Measurements from ENCODE around the gene ELOVL5. TPM values are rescaled to one million over a fixed set of nuclear protein-coding genes. Genes with fewer than 3 reads are reported as not detected.

ELOVL5 gene
- total and polyA plus RNA-seq, 12 donors: 31.4 to 1,320 (median 161) TPM

DNA sequence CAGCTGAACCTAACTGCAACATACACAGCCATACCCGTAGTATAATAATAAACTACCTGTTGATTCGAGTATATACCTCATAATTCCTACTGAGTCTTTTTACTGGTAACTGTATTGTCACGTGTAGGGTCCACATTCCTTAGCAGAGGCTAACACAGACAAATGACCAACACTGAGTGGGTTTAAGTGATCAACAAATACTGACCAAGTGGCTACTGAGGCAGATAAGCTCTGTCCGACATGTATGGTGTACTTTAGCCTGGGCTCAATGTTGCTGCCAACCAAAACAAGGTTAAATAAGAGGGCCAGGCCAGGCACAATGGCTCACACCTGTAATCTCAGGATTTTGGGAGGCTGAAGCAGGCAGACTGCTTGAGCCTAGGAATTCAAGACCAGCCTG, 12.7 kb downstream of the ELOVL5 start:
- H3K4me1 ChIP-seq (replicated peaks in 1 of 2): peaks cover 0 to 67% of the 10 kb centered on the region in 2 donors
- H3K4me3 ChIP-seq: no peak overlapping the region
- no peaks in the 10 kb centered on the region for H3K27me3 ChIP-seq
- 78 to 88% (median 86%) methylated on average over 4 of the region's 4 CpGs for WGBS, 4 donors
- peak overlapping the region in 2 of 5 donors; percentile 30 to 70 for H3K27ac ChIP-seq
- intact Hi-C loops (cut with DNase I): loop anchor here in 1 of 2 donors (10.0 kb wide), 1 partner anchor 151 kb away; no protein-coding TSS in a partner anchor
- DNase-seq: no peak
- no peak for TF ChIP-seq POLR2A (IDR thresholded peaks at IDR 0.05)
- TF ChIP-seq CTCF (IDR thresholded peaks at IDR 0.05): no peak
- H3K36me3 ChIP-seq (replicated peaks in 1 of 2): no peaks in the 10 kb centered on the region
- H3K9me3 ChIP-seq (replicated peaks in 1 of 3): no peaks in the 10 kb centered on the region

GRCh38 chr6:53335224-53335994, 13.3 kb downstream of the ELOVL5 start:
- Histone ChIP-seq H3K4me1 (replicated peaks in 1 of 2) (peaks cover 0 to 60% of the 10 kb centered on the region in 2 donors), H3K27ac (peak overlapping the region in 2 of 5 donors; percentile 48 to 70)

GRCh38 chr6:53333439-53334408, 15.0 kb downstream of the ELOVL5 start:
- Histone ChIP-seq H3K27me3 (no peaks in the 10 kb centered on the region), H3K27ac (peak overlapping the region in 3 of 5 donors; percentile 17 to 33 (median 32)), H3K9me3 (replicated peaks in 1 of 3) (no peaks in the 10 kb centered on the region), H3K4me3 (no peak overlapping the region), H3K36me3 (replicated peaks in 1 of 2) (no peaks in the 10 kb centered on the region), H3K4me1 (replicated peaks in 1 of 2) (peaks cover 4 to 53% of the 10 kb centered on the region in 2 donors)
- TF ChIP-seq POLR2A (IDR thresholded peaks at IDR 0.05) (no peak), CTCF (IDR thresholded peaks at IDR 0.05) (no peak)
- DNase-seq: no peak
- 57 to 61% (median 59%) methylated on average over 5 of the region's 5 CpGs for WGBS, 4 donors
- intact Hi-C loops (cut with DNase I): loop anchor here in 1 of 2 donors (10.0 kb wide), 1 partner anchor 149 kb away; no protein-coding TSS in a partner anchor

More at GRCh38 chr6:53335224-53335994, 13.3 kb downstream of the ELOVL5 start:
- no peaks in the 10 kb centered on the region for H3K9me3 ChIP-seq (replicated peaks in 1 of 3)
- H3K36me3 ChIP-seq (replicated peaks in 1 of 2): no peaks in the 10 kb centered on the region
- WGBS, 4 donors: 62 to 72% (median 66%) methylated on average over 12 of the region's 12 CpGs
- H3K27me3 ChIP-seq: no peaks in the 10 kb centered on the region
- intact Hi-C loops (cut with DNase I): loop anchor here in 1 of 2 donors (10.0 kb wide), 1 partner anchor 151 kb away; no protein-coding TSS in a partner anchor
- no peak for TF ChIP-seq CTCF (IDR thresholded peaks at IDR 0.05)
- no peak for DNase-seq
- no peak overlapping the region for H3K4me3 ChIP-seq

DNA sequence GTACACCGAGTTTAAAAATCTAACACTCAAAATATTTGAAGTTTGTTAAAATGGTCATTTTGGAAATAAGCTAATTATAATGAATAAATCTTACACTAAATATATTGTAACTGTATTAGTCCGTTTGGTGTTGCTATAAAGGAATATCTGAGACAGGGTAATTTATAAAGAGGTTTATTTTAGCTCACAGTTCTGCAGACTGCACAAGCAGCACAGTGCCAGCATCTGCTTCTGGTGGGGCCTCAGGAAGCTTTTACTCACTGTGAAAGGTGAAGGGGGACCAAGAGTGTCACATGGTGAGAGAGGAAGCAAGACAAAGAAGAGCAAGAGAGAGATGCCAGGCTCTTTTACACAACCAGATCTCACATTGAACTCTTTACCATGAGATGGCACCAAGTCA, 17.1 kb downstream of the ELOVL5 start:
- Histone ChIP-seq H3K27ac (peak overlapping the region in 1 of 5 donors; percentile 16), H3K9me3 (replicated peaks in 1 of 3) (no peaks in the 10 kb centered on the region), H3K27me3 (no peaks in the 10 kb centered on the region), H3K36me3 (replicated peaks in 1 of 2) (no peaks in the 10 kb centered on the region), H3K4me3 (no peak overlapping the region), H3K4me1 (replicated peaks in 1 of 2) (peaks cover 24 to 60% of the 10 kb centered on the region in 2 donors)
- DNase-seq: no peak
- intact Hi-C loops (cut with DNase I): loop anchor here in 1 of 2 donors (10.0 kb wide), 1 partner anchor 147 kb away; no protein-coding TSS in a partner anchor
- 92 to 95% (median 93%) methylated on average over 2 of the region's 2 CpGs for WGBS, 4 donors
- TF ChIP-seq POLR2A (IDR thresholded peaks at IDR 0.05) (no peak), CTCF (IDR thresholded peaks at IDR 0.05) (no peak)

All from adrenal gland (tissue), 12 donors.